Gastrocnemius medialis (tissue), 4 donors: ENCODE data around the gene SEC14L1. TPM values are rescaled to one million over a fixed set of nuclear protein-coding genes. Genes with fewer than 3 reads are reported as not detected.

Experiments
- ATAC-seq, 2 donors: fragments of 150-250 bp; one replicate each; pipeline ENCODE4 v1.9.1; 2016
- DNase-seq, 2 donors: peaks; one replicate each; pipeline ENCODE4 v3.0.0-alpha.2; 2019
- H3K27ac ChIP-seq, 4 donors: fragments of 200-600 bp; sonication (generic); 1 replicate in 1 of 4; 2 replicates in 3 of 4; pipeline ENCODE4 v1.5.1; 2016 to 2018; ENCODE audit warnings: mild to moderate bottlenecking in 2 of 4, moderate library complexity in 1 of 4
- H3K27me3 ChIP-seq, 3 donors: fragments of 200-600 bp; sonication (generic) in 2 of 3; 1 replicate in 1 of 3; 2 replicates in 2 of 3; pipeline versions ENCODE4 v1.5.1 to v1.6.0; 2016 to 2019; ENCODE audit warnings: mild to moderate bottlenecking in 1 of 3, moderate library complexity in 1 of 3
- H3K36me3 ChIP-seq, 2 donors: fragments of 200-600 bp; sonication (generic) in 1 of 2; one replicate each; pipeline ENCODE4 v1.5.1; 2017 to 2018
- H3K4me1 ChIP-seq, 2 donors: fragments of 200-600 bp; sonication (generic) in 1 of 2; one replicate each; pipeline ENCODE4 v1.5.1; 2016 to 2017; ENCODE audit warnings: mild to moderate bottlenecking in 2 of 2
- H3K4me3 ChIP-seq, 4 donors: fragments of 200-600 bp; sonication (generic) in 3 of 4; 1 replicate in 1 of 4; 2 replicates in 3 of 4; pipeline ENCODE4 v1.5.1; 2016 to 2019; ENCODE audit warnings: mild to moderate bottlenecking in 2 of 4
- H3K9me3 ChIP-seq, 3 donors: fragments of 200-600 bp; sonication (generic) in 2 of 3; 1 replicate in 1 of 3; 2 replicates in 2 of 3; pipeline ENCODE4 v1.5.1; 2016 to 2019
- CTCF ChIP-seq, 5 experiments: fragments of 450-650 bp in 3 of 5; fragments of 200-600 bp in 2 of 5; sonication (generic) in 2 of 5; IDR thresholded peaks in 4 of 5; conservative IDR thresholded peaks in 1 of 5; 1 replicate in 4 of 5; 2 replicates in 1 of 5; pipeline ENCODE4 v1.5.1; 2016 to 2019; ENCODE audit warnings: antibody characterized with exemption in 5 of 5, mild to moderate bottlenecking in 3 of 5, moderate library complexity in 3 of 5
- POLR2A ChIP-seq, 2 donors: fragments of 450-650 bp; IDR thresholded peaks; one replicate each; pipeline ENCODE4 v1.6.1; 2017; ENCODE audit warnings: antibody characterized with exemption in 2 of 2, mild to moderate bottlenecking in 2 of 2, moderate library complexity in 2 of 2
- in situ Hi-C, 4 donors: fragments of 200-750 bp; cut with MboI; loops; one replicate each; pipeline versions ENCODE4 v1.15.0 to v1.8.0; 2017; ENCODE audit warnings: low sequenced_read_pairs in 4 of 4
- intact Hi-C: fragments of 100-400 bp; cut with DNase I; formaldehyde crosslinking; loops from one replicate; pipeline ENCODE4 v1.15.1; 2023; ENCODE audit warnings: low total_unique reads
- total RNA-seq, 4 donors: library from RNA; depleted of rRNA; stranded (reverse); fragments of >200 nt; gene quantifications; one replicate each; pipeline versions ENCODE4 v1.1.0 to v1.2.3, GENCODE V29; 2016

Gene SEC14L1
- total RNA-seq: 10 to 100 TPM; 55.0 to 94.1 (median 73.7) TPM

GRCh38 chr17:77140878-77141767 lies at the start of gene SEC14L1:
SEC14L1 (plus strand) TSS chr17:77140969; CDS start chr17:77143597, 2,628 bp downstream.
- peak within 1 kb of the TSS; percentile 69 to 85 (median 79) for H3K4me3 ChIP-seq
- TF ChIP-seq CTCF (IDR thresholded peaks at IDR 0.05 in 4 of 5, conservative IDR thresholded peaks at IDR 0.05 in 1 of 5): no peak
- TF ChIP-seq POLR2A (IDR thresholded peaks at IDR 0.05): peak; percentile 70 to 77
- H3K36me3 ChIP-seq: peaks cover 0 to 27% of the 10 kb centered on the region in 2 donors
- in situ Hi-C loops (no loop called here), intact Hi-C loops (loop anchor here (2.0 kb wide), 1 partner anchor 42 kb away; no protein-coding TSS in a partner anchor)
- DNase-seq (peak; percentile 74 to 76), ATAC-seq (peak; percentile 38 to 59)
- no peaks in the 10 kb centered on the region for H3K27me3 ChIP-seq
- peak within 1 kb of the TSS; percentile 92 to 98 (median 98) for H3K27ac ChIP-seq
- H3K9me3 ChIP-seq: no peaks in the 10 kb centered on the region
- peaks cover 35 to 39% of the 10 kb centered on the region in 2 donors for H3K4me1 ChIP-seq

GRCh38 chr17:77092025-77092424 lies 48.7 kb upstream of the SEC14L1 start:
- no peak for DNase-seq
- in situ Hi-C loops: loop anchor here in 1 of 4 donors (10.0 kb wide), 1 partner anchor 123 kb away; no protein-coding TSS in a partner anchor
- no peak for ATAC-seq
- Histone ChIP-seq H3K4me3 (no peak overlapping the region), H3K27me3 (no peaks in the 10 kb centered on the region), H3K4me1 (peaks cover 40 to 46% of the 10 kb centered on the region in 2 donors), H3K9me3 (no peaks in the 10 kb centered on the region), H3K36me3 (peaks cover 0 to 61% of the 10 kb centered on the region in 2 donors), H3K27ac (peak overlapping the region in 3 of 4 donors; percentile 29 to 41 (median 33))
- intact Hi-C loops: no loop called here
- TF ChIP-seq CTCF (IDR thresholded peaks at IDR 0.05 in 4 of 5, conservative IDR thresholded peaks at IDR 0.05 in 1 of 5) (no peak), POLR2A (IDR thresholded peaks at IDR 0.05) (no peak)

GRCh38 chr17:77095461-77095860 lies 45.3 kb upstream of the SEC14L1 start:
- ATAC-seq (no peak), DNase-seq (no peak)
- TF ChIP-seq CTCF (IDR thresholded peaks at IDR 0.05 in 4 of 5, conservative IDR thresholded peaks at IDR 0.05 in 1 of 5): no peak
- TF ChIP-seq POLR2A (IDR thresholded peaks at IDR 0.05): no peak
- H3K4me1 ChIP-seq: peaks cover 47 to 51% of the 10 kb centered on the region in 2 donors
- no peak overlapping the region for H3K4me3 ChIP-seq
- H3K36me3 ChIP-seq: peaks cover 0 to 57% of the 10 kb centered on the region in 2 donors
- intact Hi-C loops (no loop called here), in situ Hi-C loops (loop anchor here in 1 of 4 donors (10.0 kb wide), 1 partner anchor 119 kb away; no protein-coding TSS in a partner anchor)
- no peaks in the 10 kb centered on the region for H3K9me3 ChIP-seq
- H3K27me3 ChIP-seq: no peaks in the 10 kb centered on the region
- H3K27ac ChIP-seq: peak overlapping the region; percentile 78 to 85 (median 80)

GRCh38 chr17:77096570-77097214 lies 44.1 kb upstream of the SEC14L1 start:
- Histone ChIP-seq H3K27me3 (no peaks in the 10 kb centered on the region), H3K9me3 (no peaks in the 10 kb centered on the region), H3K36me3 (peaks cover 0 to 44% of the 10 kb centered on the region in 2 donors), H3K4me1 (peaks cover 37 to 43% of the 10 kb centered on the region in 2 donors), H3K4me3 (no peak overlapping the region), H3K27ac (peak overlapping the region; percentile 78 to 85 (median 80))
- in situ Hi-C loops: loop anchor here in 1 of 4 donors (10.0 kb wide), 1 partner anchor 118 kb away; no protein-coding TSS in a partner anchor
- intact Hi-C loops: no loop called here
- DNase-seq (peak in 1 of 2 donors; percentile 31), ATAC-seq (peak; percentile 26 to 52)
- TF ChIP-seq CTCF (IDR thresholded peaks at IDR 0.05 in 4 of 5, conservative IDR thresholded peaks at IDR 0.05 in 1 of 5): peak; percentile 61 to 76 (median 62)
- no peak for TF ChIP-seq POLR2A (IDR thresholded peaks at IDR 0.05)
